ENCODE data around the gene SP7. TPM values are rescaled to one million over a fixed set of nuclear protein-coding genes. Genes with fewer than 3 reads are reported as not detected.
"Not testable (repeated sequence)": the region's sequence is repeated elsewhere in the genome, so short reads cannot be mapped to it uniquely, and the experiment has no call there.

The SP7 gene
- total and polyA plus RNA-seq, 8 donors, result not detected

DNA sequence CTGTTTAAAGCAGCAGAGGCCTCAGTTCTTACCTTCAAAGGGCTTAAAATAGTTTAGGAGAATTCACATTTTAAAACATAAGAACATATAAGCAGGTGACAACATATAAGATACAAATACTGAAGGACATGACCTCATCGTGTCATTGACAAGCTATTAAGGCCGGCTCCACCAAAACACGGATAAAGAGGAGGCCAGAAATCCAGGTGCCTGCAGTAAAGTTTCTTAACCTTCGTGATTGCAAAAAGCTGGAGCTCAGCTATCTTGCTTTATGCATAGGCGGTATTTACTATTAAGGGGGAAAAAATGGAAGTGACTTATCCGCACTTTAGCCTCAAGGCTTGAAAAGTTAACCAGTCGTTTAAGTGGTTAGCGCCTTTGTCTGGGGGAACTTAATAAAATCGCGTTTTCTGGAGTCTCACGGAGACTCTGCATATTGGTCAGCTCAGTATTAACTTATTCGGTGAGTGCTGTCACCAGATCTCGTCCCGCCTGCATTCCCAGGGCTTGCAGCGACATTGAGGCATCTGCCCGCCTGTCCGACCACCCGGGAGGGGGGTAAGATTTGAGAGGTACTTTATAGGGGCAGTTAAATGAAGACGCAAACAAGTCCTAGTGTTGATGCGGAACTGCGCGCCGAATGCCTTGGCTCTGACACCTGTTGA is 42.7 kb upstream of the SP7 start:
- Histone ChIP-seq H3K9me3 (no peaks in the 10 kb centered on the region), H3K27ac (peak overlapping the region; percentile 85 to 96 (median 95)), H3K27me3 (no peaks in the 10 kb centered on the region), H3K4me1 (peaks cover 32 to 46% (median 42%) of the 10 kb centered on the region in 4 donors), H3K36me3 (peaks cover 21 to 26% (median 23%) of the 10 kb centered on the region in 4 donors), H3K4me3 (peak overlapping the region; percentile 48 to 58 (median 54))
- peak in 1 of 2 donors; percentile 64 for DNase-seq
- WGBS, 5 donors, result 10 to 16% (median 13%) methylated on average over 23 of the region's 23 CpGs
- intact Hi-C loops (cut with DNase I; ENCODE audit: low total_unique reads), result no loop called here
- TF ChIP-seq EP300 (IDR thresholded peaks at IDR 0.05), result no peak
- peak in 1 of 4 donors; percentile 59 for TF ChIP-seq POLR2A (IDR thresholded peaks at IDR 0.05)

DNA sequence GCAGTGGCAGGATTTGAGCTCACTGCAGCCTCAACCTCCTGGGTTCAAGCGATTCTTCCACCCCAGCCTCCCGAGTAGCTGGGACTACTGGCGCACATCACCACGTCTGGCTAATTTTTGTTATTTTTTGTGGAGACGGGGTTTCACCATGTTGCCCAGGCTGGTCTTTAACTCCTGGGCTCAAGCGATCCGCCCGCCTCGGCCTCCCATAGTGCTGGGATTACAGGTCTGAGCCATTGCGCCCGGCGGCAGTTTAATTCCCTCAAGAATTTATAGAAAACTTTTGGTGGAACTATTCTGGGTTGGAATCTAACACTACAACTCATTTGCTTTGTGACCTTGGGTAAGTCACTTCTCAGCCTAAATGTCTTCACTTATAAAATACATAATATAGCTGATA is 42.1 kb upstream of the SP7 start:
- Histone ChIP-seq H3K27ac (peak overlapping the region in 4 of 5 donors; percentile 95 to 96 (median 96)), H3K27me3 (no peaks in the 10 kb centered on the region), H3K9me3 (no peaks in the 10 kb centered on the region), H3K36me3 (peaks cover 16 to 19% (median 18%) of the 10 kb centered on the region in 4 donors), H3K4me3 (no peak overlapping the region), H3K4me1 (peaks cover 27 to 46% (median 40%) of the 10 kb centered on the region in 4 donors)
- TF ChIP-seq POLR2A (IDR thresholded peaks at IDR 0.05) (no peak), EP300 (IDR thresholded peaks at IDR 0.05) (no peak), POLR2AphosphoS5 (IDR thresholded peaks at IDR 0.05) (no peak)
- TF ChIP-seq, protein P1, sequence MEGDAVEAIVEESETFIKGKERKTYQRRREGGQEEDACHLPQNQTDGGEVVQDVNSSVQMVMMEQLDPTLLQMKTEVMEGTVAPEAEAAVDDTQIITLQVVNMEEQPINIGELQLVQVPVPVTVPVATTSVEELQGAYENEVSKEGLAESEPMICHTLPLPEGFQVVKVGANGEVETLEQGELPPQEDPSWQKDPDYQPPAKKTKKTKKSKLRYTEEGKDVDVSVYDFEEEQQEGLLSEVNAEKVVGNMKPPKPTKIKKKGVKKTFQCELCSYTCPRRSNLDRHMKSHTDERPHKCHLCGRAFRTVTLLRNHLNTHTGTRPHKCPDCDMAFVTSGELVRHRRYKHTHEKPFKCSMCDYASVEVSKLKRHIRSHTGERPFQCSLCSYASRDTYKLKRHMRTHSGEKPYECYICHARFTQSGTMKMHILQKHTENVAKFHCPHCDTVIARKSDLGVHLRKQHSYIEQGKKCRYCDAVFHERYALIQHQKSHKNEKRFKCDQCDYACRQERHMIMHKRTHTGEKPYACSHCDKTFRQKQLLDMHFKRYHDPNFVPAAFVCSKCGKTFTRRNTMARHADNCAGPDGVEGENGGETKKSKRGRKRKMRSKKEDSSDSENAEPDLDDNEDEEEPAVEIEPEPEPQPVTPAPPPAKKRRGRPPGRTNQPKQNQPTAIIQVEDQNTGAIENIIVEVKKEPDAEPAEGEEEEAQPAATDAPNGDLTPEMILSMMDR (IDR thresholded peaks at IDR 0.05), result no peak
- intact Hi-C loops (cut with DNase I; ENCODE audit: low total_unique reads), result no loop called here
- no peak for DNase-seq
- WGBS, 5 donors, result 93 to 98% (median 97%) methylated on average over 12 of the region's 12 CpGs

DNA sequence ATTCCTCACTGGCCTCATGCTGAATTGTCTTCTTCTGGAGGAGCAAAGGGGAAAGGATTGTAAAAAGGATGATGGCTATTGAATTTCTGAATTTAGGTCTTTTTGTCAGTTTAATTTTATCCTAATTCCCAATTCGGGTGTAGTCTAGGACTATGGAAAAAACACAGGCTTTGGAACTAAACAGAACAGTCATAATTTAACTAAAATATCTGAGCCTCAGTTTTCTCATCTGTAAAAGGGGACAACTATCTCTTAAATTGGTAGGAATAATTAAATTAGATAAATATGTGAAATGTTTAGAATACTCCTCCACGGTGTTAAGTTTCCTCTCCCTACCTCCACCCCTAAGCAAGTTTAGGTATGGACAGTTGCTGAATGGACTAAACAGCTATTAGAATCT is 40.6 kb upstream of the SP7 start:
- WGBS, 5 donors, result 83 to 90% (median 86%) methylated on average over 2 of the region's 2 CpGs
- Histone ChIP-seq H3K4me1 (peaks cover 24 to 46% (median 38%) of the 10 kb centered on the region in 4 donors), H3K27me3 (no peaks in the 10 kb centered on the region), H3K36me3 (peaks cover 1 to 5% (median 3%) of the 10 kb centered on the region in 4 donors), H3K9me3 (no peaks in the 10 kb centered on the region), H3K27ac (no peak overlapping the region), H3K4me3 (no peak overlapping the region)
- DNase-seq, result no peak
- intact Hi-C loops (cut with DNase I; ENCODE audit: low total_unique reads), result no loop called here
- TF ChIP-seq POLR2A (IDR thresholded peaks at IDR 0.05) (no peak), EP300 (IDR thresholded peaks at IDR 0.05) (no peak), POLR2AphosphoS5 (IDR thresholded peaks at IDR 0.05) (no peak)
- TF ChIP-seq, protein P1 (IDR thresholded peaks at IDR 0.05), result no peak

DNA sequence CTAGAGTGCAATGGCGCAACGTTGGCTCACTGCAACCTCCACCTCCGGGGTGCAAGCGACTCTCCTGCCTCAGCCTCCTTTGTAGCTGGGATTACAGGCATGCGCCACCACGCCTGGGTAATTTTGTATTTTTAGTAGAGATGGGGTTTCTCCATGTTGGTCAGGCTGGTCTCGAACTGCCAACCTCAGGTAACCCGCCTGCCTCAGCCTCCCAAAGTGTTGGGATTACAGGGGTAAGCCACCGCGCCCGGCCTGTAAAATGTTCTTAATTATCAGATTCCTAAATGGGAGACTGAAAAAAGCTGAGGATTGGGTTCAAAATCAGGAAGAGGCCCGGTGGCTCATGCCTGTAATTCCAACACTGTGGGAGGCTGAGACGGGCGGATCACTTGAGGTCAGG is 38.1 kb upstream of the SP7 start:
- WGBS, 5 donors, result 88 to 92% (median 88%) methylated on average over 14 of the region's 14 CpGs

DNA sequence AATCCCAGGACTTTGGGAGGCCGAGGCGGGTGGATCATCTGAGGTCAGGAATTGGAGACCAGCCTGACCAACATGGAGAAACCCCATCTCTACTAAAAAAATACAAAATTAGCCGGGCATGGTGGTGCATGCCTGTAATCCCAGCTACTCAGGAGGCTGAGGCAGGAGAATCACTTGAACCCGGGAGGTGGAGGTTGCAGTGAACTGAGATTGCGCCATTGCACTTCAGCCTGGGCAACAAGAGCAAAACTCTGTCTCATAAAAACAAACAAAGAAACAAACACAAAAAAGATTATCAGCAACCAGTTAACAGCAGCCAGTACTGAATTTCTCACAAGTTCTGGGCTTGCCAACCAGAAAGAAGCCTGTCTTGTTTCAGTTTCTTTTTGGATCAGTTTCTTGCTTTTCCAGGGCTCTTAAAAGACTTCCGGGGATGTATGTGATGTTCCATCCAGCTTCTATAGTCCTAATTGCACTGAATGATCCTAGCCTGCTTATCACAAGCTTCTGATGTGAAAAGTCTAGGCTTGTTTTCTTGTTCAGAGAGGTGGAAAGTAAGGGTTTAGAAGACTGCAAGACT is 37.5 kb upstream of the SP7 start:
- intact Hi-C loops (cut with DNase I; ENCODE audit: low total_unique reads); H3K27me3 ChIP-seq; H3K9me3 ChIP-seq; H3K36me3 ChIP-seq; H3K4me3 ChIP-seq: not testable (repeated sequence)
- DNase-seq, result peak in 1 of 2 donors; percentile 65
- 58 to 64% (median 60%) methylated on average over 6 of the region's 6 CpGs for WGBS, 5 donors
- H3K27ac ChIP-seq, result peak overlapping the region; percentile 18 to 99 (median 96)
- peaks cover 26 to 55% (median 43%) of the 10 kb centered on the region in 4 donors for H3K4me1 ChIP-seq

More for the DNA sequence above, 38.1 kb upstream of the SP7 start:
- DNase-seq; intact Hi-C loops (cut with DNase I; ENCODE audit: low total_unique reads); H3K4me3 ChIP-seq; H3K9me3 ChIP-seq; H3K27me3 ChIP-seq; H3K36me3 ChIP-seq: not testable (repeated sequence)
- H3K4me1 ChIP-seq, result peaks cover 29 to 58% (median 43%) of the 10 kb centered on the region in 4 donors
- peak overlapping the region; percentile 59 to 99 (median 96) for H3K27ac ChIP-seq
